Lung (tissue), 12 donors: ENCODE data around the gene ALDH2. TPM values are rescaled to one million over a fixed set of nuclear protein-coding genes. Genes with fewer than 3 reads are reported as not detected.
"Not testable (repeated sequence)": the region's sequence is repeated elsewhere in the genome, so short reads cannot be mapped to it uniquely, and the experiment has no call there.

Source experiments
- ATAC-seq: fragments of 200-7000 bp; cut with Tn5 transposase; one replicate; pipeline ENCODE4 v1.9.1; 2020; ENCODE audit warnings: moderate number of reproducible peaks; ENCODE audit not compliant: insufficient read depth, low FRiP score
- DNase-seq, 3 donors: peaks; one replicate each; pipeline ENCODE4 v3.0.0-alpha.2; 2013 to 2017
- H3K27ac ChIP-seq, 2 donors: one replicate each; pipeline ENCODE4 v1.5.1; 2013; ENCODE audit warnings: mild to moderate bottlenecking in 2 of 2, moderate library complexity in 2 of 2, control low read depth in 1 of 2, inconsistent platforms in 1 of 2, low read depth in 1 of 2, low read length in 1 of 2
- H3K27me3 ChIP-seq, 3 donors: one replicate each; pipeline ENCODE4 v1.5.1; 2013; ENCODE audit warnings: low read length in 2 of 3; ENCODE audit not compliant: control insufficient read depth in 3 of 3, insufficient read depth in 3 of 3
- H3K36me3 ChIP-seq, 4 donors: one replicate each; pipeline ENCODE4 v1.5.1; 2013; ENCODE audit warnings: low read length in 4 of 4, mild to moderate bottlenecking in 1 of 4, moderate library complexity in 1 of 4; ENCODE audit not compliant: control insufficient read depth in 4 of 4, insufficient read depth in 4 of 4
- H3K4me1 ChIP-seq, 5 donors: one replicate each; pipeline ENCODE4 v1.5.1; 2013; ENCODE audit warnings: low read length in 5 of 5, mild to moderate bottlenecking in 2 of 5, moderate library complexity in 1 of 5; ENCODE audit not compliant: control insufficient read depth in 5 of 5, insufficient read depth in 5 of 5
- H3K4me3 ChIP-seq: one replicate; pipeline ENCODE4 v1.5.1; 2013; ENCODE audit warnings: mild to moderate bottlenecking, control low read depth, moderate library complexity
- H3K9ac ChIP-seq, 2 donors: one replicate each; pipeline ENCODE4 v1.5.1; 2013; ENCODE audit warnings: low read length in 2 of 2, control low read depth in 1 of 2; ENCODE audit not compliant: insufficient read depth in 1 of 2
- H3K9me3 ChIP-seq, 4 donors: one replicate each; pipeline ENCODE4 v1.5.1; 2013; ENCODE audit warnings: low read length in 3 of 4, mild to moderate bottlenecking in 1 of 4, moderate library complexity in 1 of 4; ENCODE audit not compliant: control insufficient read depth in 4 of 4, insufficient read depth in 3 of 4
- WGBS, 2 donors: extraction: QIAGEN DNeasy Blood & Tissue Kit; methylation state at CpG; one replicate each; pipeline ENCODE4 v1.1.7; 2013; 5-methylcytosine and 5-hydroxymethylcytosine counted together
- polyA plus RNA-seq, 2 donors: library from polyadenylated mRNA; stranded (reverse); fragments of 200-250 nt; gene quantifications; one replicate each; pipeline ENCODE4 v1.2.1, GENCODE V29; 2013
- total RNA-seq, 2 donors: library from RNA; depleted of rRNA in 1 of 2; stranded (reverse); fragments of >200 nt in 1 of 2; gene quantifications; one replicate each; pipeline ENCODE4 v1.2.1, GENCODE V29; 2014 to 2021
- TF ChIP-seq, protein P1 (sequence below): IDR thresholded peaks from 2 replicates; pipeline ENCODE4 v1.5.1; 2012; ENCODE audit warnings: mild to moderate bottlenecking; ENCODE audit errors: control extremely low read depth, extremely low read depth
- donor health status: control.
- donor health status: control.
- donor health status: Bipolar disorder and iron deficiency.
- donor health status: healthy.
- donor health status: DM: yes; HTN: yes; CAD: no.

Gene ALDH2
- total and polyA plus RNA-seq, 4 donors, result 48.5 to 324 (median 158) TPM

DNA sequence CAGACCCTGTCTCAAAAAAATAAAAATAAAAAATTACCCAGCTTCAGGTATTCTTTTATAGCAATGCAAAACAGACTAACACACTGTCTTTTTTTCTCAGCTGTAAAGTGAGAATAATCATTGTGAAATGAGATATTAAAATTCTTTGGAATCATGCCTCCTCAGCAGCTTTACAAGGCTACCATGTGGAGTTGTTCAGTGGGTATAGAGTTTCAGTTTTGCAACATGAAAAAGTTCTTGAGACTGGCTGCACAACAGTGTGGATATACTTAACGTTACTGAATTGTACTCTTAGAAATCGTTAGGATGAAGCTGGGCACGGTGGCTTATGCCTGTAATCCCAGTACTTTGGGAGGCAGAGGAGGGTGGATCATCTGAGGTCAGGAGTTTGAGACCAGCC, 59.6 kb downstream of the ALDH2 start:
- H3K4me1 ChIP-seq, result no peaks in the 10 kb centered on the region
- 60 to 83% methylated on average over 3 of the region's 3 CpGs for WGBS, 2 donors
- ATAC-seq (no peak), DNase-seq (no peak)
- H3K27ac ChIP-seq, result no peak overlapping the region
- H3K9ac ChIP-seq, result no peak overlapping the region
- no peaks in the 10 kb centered on the region for H3K27me3 ChIP-seq
- H3K4me3 ChIP-seq, result no peak overlapping the region
- TF ChIP-seq, protein P1, sequence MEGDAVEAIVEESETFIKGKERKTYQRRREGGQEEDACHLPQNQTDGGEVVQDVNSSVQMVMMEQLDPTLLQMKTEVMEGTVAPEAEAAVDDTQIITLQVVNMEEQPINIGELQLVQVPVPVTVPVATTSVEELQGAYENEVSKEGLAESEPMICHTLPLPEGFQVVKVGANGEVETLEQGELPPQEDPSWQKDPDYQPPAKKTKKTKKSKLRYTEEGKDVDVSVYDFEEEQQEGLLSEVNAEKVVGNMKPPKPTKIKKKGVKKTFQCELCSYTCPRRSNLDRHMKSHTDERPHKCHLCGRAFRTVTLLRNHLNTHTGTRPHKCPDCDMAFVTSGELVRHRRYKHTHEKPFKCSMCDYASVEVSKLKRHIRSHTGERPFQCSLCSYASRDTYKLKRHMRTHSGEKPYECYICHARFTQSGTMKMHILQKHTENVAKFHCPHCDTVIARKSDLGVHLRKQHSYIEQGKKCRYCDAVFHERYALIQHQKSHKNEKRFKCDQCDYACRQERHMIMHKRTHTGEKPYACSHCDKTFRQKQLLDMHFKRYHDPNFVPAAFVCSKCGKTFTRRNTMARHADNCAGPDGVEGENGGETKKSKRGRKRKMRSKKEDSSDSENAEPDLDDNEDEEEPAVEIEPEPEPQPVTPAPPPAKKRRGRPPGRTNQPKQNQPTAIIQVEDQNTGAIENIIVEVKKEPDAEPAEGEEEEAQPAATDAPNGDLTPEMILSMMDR, result no peak
- no peaks in the 10 kb centered on the region for H3K36me3 ChIP-seq
- peaks cover 0 to 4% (median 0%) of the 10 kb centered on the region in 4 donors for H3K9me3 ChIP-seq

DNA sequence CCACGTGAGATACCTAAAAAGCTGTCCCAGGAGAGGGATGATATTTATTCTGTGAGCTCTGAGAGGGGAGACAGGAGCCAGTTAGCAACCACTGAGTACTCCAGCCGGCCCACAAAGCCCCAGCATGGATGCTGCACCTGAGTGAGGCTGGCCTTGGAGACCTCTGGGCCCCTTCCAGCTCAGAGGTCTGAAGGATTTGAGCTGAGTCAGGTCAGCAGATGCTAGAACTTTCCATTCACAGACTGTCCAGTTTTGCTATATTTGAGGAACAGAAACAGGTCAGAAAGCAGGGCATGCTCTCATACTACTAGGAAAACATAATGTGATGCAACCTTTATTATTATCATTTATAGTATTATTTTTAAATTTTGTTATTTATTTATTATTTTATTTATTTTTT, 60.3 kb downstream of the ALDH2 start:
- H3K9ac ChIP-seq, result no peak overlapping the region
- 73 to 74% methylated on average over 2 of the region's 2 CpGs for WGBS, 2 donors
- no peaks in the 10 kb centered on the region for H3K4me1 ChIP-seq
- peaks cover 0 to 4% (median 0%) of the 10 kb centered on the region in 4 donors for H3K9me3 ChIP-seq
- ATAC-seq, result no peak
- TF ChIP-seq, protein P1, result no peak
- no peak overlapping the region for H3K27ac ChIP-seq
- no peaks in the 10 kb centered on the region for H3K27me3 ChIP-seq
- H3K36me3 ChIP-seq, result no peaks in the 10 kb centered on the region
- DNase-seq, result no peak
- H3K4me3 ChIP-seq, result no peak overlapping the region

DNA sequence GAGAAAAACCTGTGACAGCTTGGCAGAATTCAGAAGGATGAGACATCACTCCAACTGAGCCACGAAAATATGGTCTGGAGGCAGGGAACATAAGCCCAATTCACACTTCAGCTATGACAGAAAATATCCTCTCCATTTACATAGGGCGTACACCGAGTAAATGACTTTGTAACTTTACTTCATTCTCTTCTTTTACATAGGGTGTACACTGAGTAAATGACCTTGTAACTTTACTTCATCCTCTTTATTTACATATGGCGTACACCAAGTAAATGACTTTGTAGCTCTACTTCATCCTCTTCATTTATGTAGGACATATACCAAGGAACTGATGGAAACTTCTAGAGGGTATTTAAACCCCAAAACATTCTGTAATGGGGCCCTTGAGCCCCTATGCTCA, 61.2 kb downstream of the ALDH2 start:
- Histone ChIP-seq H3K9me3 (peaks cover 0 to 4% (median 0%) of the 10 kb centered on the region in 4 donors), H3K4me3 (no peak overlapping the region), H3K36me3 (no peaks in the 10 kb centered on the region), H3K4me1 (no peaks in the 10 kb centered on the region), H3K9ac (no peak overlapping the region), H3K27ac (no peak overlapping the region), H3K27me3 (no peaks in the 10 kb centered on the region)
- ATAC-seq (no peak), DNase-seq (no peak)
- TF ChIP-seq, protein P1, result no peak
- 91% methylated on average over 4 of the region's 4 CpGs for WGBS, 2 donors

DNA sequence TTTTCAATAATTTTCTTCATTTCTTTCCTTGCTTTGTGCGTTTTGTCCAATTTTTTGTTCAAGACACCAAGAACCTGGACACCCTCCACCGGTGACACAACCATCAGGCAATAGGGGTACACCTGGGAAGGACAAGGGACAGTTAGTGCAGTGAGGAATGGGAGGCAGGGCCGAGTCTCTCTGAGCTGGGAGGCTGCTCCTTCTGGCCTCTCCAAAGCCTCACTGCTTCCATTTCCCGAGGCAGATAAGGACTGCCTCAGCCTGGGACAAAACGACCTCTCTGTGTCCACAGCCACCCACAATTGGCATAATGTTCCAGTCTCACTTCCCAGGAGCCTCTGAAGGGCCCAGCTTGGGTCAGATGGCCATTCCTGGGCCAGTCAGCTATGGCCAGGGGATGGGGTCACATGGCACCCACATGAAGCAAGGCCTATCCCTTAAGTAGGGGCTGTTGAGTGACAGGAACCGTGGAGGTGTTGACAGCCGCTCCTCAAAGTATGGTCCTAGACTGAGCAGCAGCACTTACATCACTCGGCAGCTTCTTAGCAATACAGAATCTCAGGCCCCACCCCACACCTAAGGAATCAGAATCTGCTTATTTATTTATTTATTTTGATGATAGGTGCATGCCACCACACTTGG, 61.7 kb downstream of the ALDH2 start:
- no peaks in the 10 kb centered on the region for H3K36me3 ChIP-seq
- no peak for DNase-seq
- no peaks in the 10 kb centered on the region for H3K27me3 ChIP-seq
- H3K9ac ChIP-seq, result no peak overlapping the region
- 87 to 89% methylated on average over 8 of the region's 8 CpGs for WGBS, 2 donors
- H3K4me3 ChIP-seq, result no peak overlapping the region
- TF ChIP-seq, protein P1, result no peak
- no peaks in the 10 kb centered on the region for H3K4me1 ChIP-seq
- H3K27ac ChIP-seq, result no peak overlapping the region
- H3K9me3 ChIP-seq, result peaks cover 0 to 4% (median 0%) of the 10 kb centered on the region in 4 donors
- no peak for ATAC-seq

DNA sequence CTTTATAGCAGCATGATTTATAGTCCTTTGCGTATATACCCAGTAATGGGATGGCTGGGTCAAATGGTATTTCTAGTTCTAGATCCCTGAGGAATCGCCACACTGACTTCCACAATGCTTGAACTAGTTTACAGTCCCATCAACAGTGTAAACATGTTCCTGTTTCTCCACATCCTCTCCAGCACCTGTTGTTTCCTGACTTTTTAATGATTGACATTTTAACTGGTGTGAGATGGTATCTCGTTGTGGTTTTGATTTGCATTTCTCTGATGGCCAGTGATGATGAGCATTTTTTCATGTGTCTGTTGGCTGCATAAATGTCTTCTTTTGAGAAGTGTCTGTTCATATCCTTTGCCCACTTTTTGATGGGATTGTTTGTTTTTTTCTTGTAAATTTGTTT, 62.9 kb downstream of the ALDH2 start:
- not testable (repeated sequence) for DNase-seq, H3K9me3 ChIP-seq, H3K4me3 ChIP-seq, H3K9ac ChIP-seq, H3K4me1 ChIP-seq, H3K27me3 ChIP-seq, H3K27ac ChIP-seq, H3K36me3 ChIP-seq, ATAC-seq
- 68 to 76% methylated on average over 3 of the region's 3 CpGs for WGBS, 2 donors
